ENCODE measurements around the gene ARID1B.

ARID1B gene
- 158 to 208 (median 187) reads per million in 3 donors for total RNA-seq

DNA sequence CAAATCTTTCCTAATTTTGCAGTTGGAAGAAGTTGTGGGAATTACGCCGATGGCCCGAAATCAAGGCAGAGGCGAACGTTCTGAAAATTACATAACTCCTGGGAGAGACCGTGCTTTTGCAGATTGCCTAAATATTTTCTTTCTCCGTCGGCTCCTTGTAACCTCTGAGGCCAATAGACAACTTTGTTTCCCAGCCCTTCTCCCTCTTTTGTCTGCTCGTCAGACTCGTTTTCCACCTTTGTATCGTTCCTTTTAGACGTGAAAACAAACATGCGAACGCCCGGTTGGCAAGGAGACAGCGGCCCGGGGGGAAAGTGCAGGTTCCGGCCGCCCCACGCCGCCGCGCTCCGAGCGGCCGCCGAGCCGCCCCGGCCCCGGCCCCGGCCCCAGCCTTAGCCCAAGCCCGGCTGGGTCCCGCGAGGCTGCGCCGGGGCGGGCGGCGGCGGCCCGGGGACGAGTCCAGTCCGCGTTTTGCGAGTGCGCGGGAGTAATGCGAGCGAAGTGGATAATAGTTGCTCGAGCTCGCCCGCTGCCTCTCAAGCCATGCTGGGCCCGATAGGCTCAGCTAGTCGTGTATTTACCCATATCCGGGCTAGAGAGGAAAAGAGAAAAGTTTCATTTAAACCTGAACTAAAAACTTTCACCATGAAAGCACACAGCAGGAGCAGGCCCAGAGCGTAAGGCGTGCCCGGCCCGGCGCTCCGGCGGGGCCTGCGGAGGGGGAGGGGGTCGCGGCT lies at the start of gene ARID1B:
Gene ARID1B, plus strand, starts transcription at position 539 of the 737 bp plus-strand sequence. CDS start 303 bp downstream, outside the sequence.
- H3K9me3 ChIP-seq (ENCODE audit: control insufficient read depth, low read length), result no peaks in the 10 kb centered on the region
- H3K27ac ChIP-seq (ENCODE audit: insufficient read depth, low read length, poor library complexity, severe bottlenecking), result peak within 1 kb of the TSS; percentile 86
- H3K4me1 ChIP-seq (ENCODE audit: control insufficient read depth, insufficient read depth, low read length, poor library complexity, severe bottlenecking), result no peaks in the 10 kb centered on the region
- peak; percentile 69 to 74 (median 73) for DNase-seq
- peak within 1 kb of the TSS; percentile 87 for H3K4me3 ChIP-seq (ENCODE audit: insufficient read depth, low read depth, low read length, poor library complexity, severe bottlenecking)
- no peaks in the 10 kb centered on the region for H3K36me3 ChIP-seq (ENCODE audit: control insufficient read depth, insufficient read depth, low read length)
- no peaks in the 10 kb centered on the region for H3K27me3 ChIP-seq (replicated peaks; ENCODE audit: control insufficient read depth, insufficient read depth, low read length, poor library complexity, severe bottlenecking)

DNA sequence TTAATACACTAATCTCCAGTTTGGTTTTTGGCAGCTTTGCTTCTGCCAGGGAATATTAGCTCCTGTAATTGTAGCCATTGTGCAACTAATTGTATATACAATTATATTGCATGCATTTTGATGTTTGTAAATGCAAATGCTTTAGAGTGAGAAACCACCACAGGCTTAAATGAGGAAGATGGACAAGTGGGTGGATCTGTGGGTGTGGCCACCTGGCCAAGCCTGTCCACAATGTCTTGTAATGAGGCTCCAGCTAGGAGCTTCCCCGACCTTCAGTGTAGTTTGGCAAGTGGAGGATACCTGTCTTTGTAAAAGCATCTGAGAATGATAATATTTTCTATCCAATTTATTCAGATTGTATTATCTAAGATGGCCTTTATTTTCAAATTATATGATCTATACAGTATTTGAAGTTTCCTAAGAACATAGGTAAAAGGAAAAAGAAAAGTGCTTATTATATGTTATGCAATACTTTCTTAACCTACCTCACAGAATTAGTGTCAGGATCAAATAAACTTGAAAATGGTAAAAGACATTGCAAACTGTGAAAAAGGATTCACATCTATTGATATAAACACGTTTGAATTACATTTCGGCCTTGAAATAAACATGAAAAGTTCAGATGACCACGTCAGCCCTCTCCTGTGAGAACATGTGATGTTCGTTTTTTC lies 49.3 kb upstream of the ARID1B start:
- no peaks in the 10 kb centered on the region for H3K36me3 ChIP-seq (ENCODE audit: control insufficient read depth, insufficient read depth, low read length)
- H3K4me1 ChIP-seq (ENCODE audit: control insufficient read depth, insufficient read depth, low read length, poor library complexity, severe bottlenecking), result no peaks in the 10 kb centered on the region
- H3K27ac ChIP-seq (ENCODE audit: insufficient read depth, low read length, poor library complexity, severe bottlenecking), result no peak overlapping the region
- no peaks in the 10 kb centered on the region for H3K9me3 ChIP-seq (ENCODE audit: control insufficient read depth, low read length)
- H3K27me3 ChIP-seq (replicated peaks; ENCODE audit: control insufficient read depth, insufficient read depth, low read length, poor library complexity, severe bottlenecking), result no peaks in the 10 kb centered on the region
- no peak overlapping the region for H3K4me3 ChIP-seq (ENCODE audit: insufficient read depth, low read depth, low read length, poor library complexity, severe bottlenecking)
- no peak for DNase-seq

DNA sequence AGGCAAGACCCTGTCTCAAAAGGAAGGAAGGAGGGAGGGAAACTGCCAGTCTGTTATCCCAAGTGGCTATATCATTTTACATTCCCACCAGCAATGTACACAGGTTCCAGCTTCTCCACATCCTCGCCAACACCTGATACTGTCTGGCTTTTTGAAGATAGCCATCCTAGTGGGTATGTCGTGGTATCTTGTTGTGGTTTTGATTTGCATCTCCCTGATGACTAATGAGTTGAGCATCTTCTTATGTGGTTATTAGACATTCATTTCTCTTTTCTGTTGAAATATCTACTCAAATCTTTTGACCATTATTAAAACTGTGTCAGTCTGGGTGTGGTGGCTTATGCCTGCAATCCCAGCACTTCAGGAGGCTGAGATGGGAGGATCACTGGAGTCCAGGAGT lies 47.9 kb upstream of the ARID1B start:
- H3K4me3 ChIP-seq (ENCODE audit: insufficient read depth, low read depth, low read length, poor library complexity, severe bottlenecking), result no peak overlapping the region
- H3K27ac ChIP-seq (ENCODE audit: insufficient read depth, low read length, poor library complexity, severe bottlenecking), result no peak overlapping the region
- no peaks in the 10 kb centered on the region for H3K27me3 ChIP-seq (replicated peaks; ENCODE audit: control insufficient read depth, insufficient read depth, low read length, poor library complexity, severe bottlenecking)
- no peaks in the 10 kb centered on the region for H3K36me3 ChIP-seq (ENCODE audit: control insufficient read depth, insufficient read depth, low read length)
- no peaks in the 10 kb centered on the region for H3K4me1 ChIP-seq (ENCODE audit: control insufficient read depth, insufficient read depth, low read length, poor library complexity, severe bottlenecking)
- DNase-seq, result no peak
- no peaks in the 10 kb centered on the region for H3K9me3 ChIP-seq (ENCODE audit: control insufficient read depth, low read length)

DNA sequence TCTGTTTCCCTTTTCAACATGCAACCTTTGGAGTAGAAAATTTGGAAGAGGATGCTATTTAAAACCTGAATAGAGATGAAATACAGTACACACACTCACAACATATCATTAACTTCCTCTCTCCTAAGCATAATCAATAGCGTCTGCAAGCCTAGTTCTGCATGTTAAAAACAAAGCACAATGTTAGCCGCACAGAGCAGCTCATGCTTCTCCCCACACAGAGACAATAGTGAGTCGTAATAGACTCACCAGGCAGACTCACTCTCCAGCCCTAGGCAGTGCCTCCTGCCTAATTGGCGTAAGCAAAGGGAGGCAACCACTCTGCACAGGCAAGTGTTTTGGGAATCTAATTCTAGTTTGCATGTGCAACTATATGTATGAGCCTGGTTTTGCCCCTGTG lies 45.8 kb upstream of the ARID1B start:
- Histone ChIP-seq H3K36me3 (ENCODE audit: control insufficient read depth, insufficient read depth, low read length) (no peaks in the 10 kb centered on the region), H3K27me3 (replicated peaks; ENCODE audit: control insufficient read depth, insufficient read depth, low read length, poor library complexity, severe bottlenecking) (no peaks in the 10 kb centered on the region), H3K4me1 (ENCODE audit: control insufficient read depth, insufficient read depth, low read length, poor library complexity, severe bottlenecking) (no peaks in the 10 kb centered on the region), H3K27ac (ENCODE audit: insufficient read depth, low read length, poor library complexity, severe bottlenecking) (no peak overlapping the region), H3K4me3 (ENCODE audit: insufficient read depth, low read depth, low read length, poor library complexity, severe bottlenecking) (no peak overlapping the region), H3K9me3 (ENCODE audit: control insufficient read depth, low read length) (no peaks in the 10 kb centered on the region)
- DNase-seq, result no peak

DNA sequence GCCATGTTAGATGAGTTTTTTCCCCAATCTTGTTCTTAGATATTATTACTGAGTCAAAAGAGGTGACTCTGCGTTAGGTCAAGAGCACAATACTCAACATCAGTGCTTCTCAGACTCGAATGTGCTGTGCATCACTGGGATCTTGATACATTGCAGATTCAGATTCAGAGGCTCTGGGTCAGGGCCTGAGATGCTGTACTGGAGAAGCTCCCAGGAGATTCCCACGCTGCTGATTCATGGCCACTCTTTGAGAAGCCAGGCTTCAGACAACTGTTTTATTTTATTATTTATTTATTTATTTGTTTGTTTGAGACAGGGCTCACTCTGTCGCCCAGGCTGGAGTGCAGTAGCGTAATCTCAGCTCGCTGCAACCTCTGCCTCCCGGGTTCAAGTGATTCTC lies 41.4 kb upstream of the ARID1B start:
- no peaks in the 10 kb centered on the region for H3K36me3 ChIP-seq (ENCODE audit: control insufficient read depth, insufficient read depth, low read length)
- H3K4me1 ChIP-seq (ENCODE audit: control insufficient read depth, insufficient read depth, low read length, poor library complexity, severe bottlenecking), result no peaks in the 10 kb centered on the region
- H3K9me3 ChIP-seq (ENCODE audit: control insufficient read depth, low read length), result no peaks in the 10 kb centered on the region
- no peak for DNase-seq
- H3K27me3 ChIP-seq (replicated peaks; ENCODE audit: control insufficient read depth, insufficient read depth, low read length, poor library complexity, severe bottlenecking), result no peaks in the 10 kb centered on the region
- H3K4me3 ChIP-seq (ENCODE audit: insufficient read depth, low read depth, low read length, poor library complexity, severe bottlenecking), result no peak overlapping the region
- no peak overlapping the region for H3K27ac ChIP-seq (ENCODE audit: insufficient read depth, low read length, poor library complexity, severe bottlenecking)

DNA sequence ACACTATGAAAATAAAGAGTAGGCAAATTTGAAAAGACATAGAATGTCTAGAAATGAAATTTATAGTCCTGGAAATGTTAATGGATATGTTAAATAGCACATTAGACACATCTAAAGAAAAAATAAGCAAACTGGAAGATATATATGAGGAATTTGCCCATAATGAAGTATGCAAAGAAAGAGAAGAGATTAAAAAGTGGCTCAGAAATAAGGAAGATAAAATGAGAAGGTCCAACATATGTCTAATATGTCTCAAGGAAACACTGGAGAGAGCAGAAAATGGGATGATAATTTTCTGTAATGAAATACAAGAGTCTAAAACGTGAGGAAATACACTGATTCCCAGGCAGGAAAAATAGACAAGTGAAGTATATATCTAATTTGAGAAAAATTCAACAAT lies 36.6 kb upstream of the ARID1B start:
- no peak for DNase-seq
- Histone ChIP-seq H3K4me3 (ENCODE audit: insufficient read depth, low read depth, low read length, poor library complexity, severe bottlenecking) (no peak overlapping the region), H3K27ac (ENCODE audit: insufficient read depth, low read length, poor library complexity, severe bottlenecking) (no peak overlapping the region), H3K4me1 (ENCODE audit: control insufficient read depth, insufficient read depth, low read length, poor library complexity, severe bottlenecking) (no peaks in the 10 kb centered on the region), H3K27me3 (replicated peaks; ENCODE audit: control insufficient read depth, insufficient read depth, low read length, poor library complexity, severe bottlenecking) (no peaks in the 10 kb centered on the region), H3K9me3 (ENCODE audit: control insufficient read depth, low read length) (no peaks in the 10 kb centered on the region), H3K36me3 (ENCODE audit: control insufficient read depth, insufficient read depth, low read length) (no peaks in the 10 kb centered on the region)

DNA sequence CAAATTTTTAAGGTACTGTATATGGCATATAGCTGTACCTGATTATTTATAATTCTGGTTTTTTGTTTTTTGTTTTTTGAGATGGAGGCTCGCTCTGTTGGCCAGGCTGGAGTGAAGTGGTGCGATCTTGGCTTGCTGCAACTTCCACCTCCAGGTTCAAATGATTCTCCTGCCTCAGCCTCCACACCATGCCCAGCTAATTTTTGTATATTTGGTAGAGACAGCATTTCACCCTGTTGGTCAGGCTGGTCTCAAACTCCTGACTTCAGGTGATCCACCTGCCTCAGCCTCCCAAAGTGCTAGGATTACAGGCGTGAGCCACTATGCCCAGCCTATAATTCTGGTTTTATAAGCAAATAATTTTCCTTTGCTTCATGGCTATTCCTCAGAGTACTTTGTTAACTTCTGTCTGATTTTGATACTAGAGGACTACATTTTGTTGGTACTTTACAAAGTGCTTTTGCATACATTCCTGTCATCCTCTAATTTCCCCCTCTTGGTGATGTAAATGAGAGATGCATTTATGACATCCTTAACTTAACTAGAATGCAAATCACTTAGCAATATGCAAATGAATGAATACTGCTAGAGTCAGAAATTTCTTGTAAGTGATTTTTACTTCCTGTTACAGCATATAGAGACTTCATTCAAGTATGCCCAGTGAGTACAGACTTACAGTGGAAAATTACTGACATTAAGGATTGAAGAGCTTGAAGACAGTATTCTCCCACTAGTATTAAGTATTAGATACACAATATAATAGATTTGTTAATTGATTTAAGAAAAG lies 35.7 kb upstream of the ARID1B start:
- DNase-seq, result no peak
- Histone ChIP-seq H3K9me3 (ENCODE audit: control insufficient read depth, low read length) (no peaks in the 10 kb centered on the region), H3K36me3 (ENCODE audit: control insufficient read depth, insufficient read depth, low read length) (no peaks in the 10 kb centered on the region), H3K4me1 (ENCODE audit: control insufficient read depth, insufficient read depth, low read length, poor library complexity, severe bottlenecking) (no peaks in the 10 kb centered on the region), H3K27me3 (replicated peaks; ENCODE audit: control insufficient read depth, insufficient read depth, low read length, poor library complexity, severe bottlenecking) (no peaks in the 10 kb centered on the region), H3K27ac (ENCODE audit: insufficient read depth, low read length, poor library complexity, severe bottlenecking) (no peak overlapping the region), H3K4me3 (ENCODE audit: insufficient read depth, low read depth, low read length, poor library complexity, severe bottlenecking) (no peak overlapping the region)

DNA sequence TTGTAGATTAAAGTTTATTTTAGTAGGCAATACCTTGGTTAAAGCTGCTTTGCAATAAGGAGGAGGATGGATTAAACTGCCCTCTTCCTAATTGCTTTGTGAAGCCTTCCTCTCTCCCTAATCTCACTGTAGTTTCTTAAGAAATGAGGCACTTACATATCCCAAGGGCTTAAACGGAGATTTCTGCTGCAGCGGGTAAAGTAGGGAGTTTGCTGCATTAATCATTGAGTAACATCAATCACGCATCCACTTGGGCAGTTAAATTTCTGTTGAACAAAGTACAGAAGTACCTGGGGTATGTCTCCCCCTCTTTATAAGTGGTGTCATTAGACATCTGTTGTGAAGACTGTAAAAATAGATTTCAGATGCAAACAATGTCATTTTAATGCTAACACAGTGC lies 29.5 kb upstream of the ARID1B start:
- H3K36me3 ChIP-seq (ENCODE audit: control insufficient read depth, insufficient read depth, low read length), result no peaks in the 10 kb centered on the region
- H3K4me1 ChIP-seq (ENCODE audit: control insufficient read depth, insufficient read depth, low read length, poor library complexity, severe bottlenecking), result no peaks in the 10 kb centered on the region
- no peak overlapping the region for H3K4me3 ChIP-seq (ENCODE audit: insufficient read depth, low read depth, low read length, poor library complexity, severe bottlenecking)
- H3K27me3 ChIP-seq (replicated peaks; ENCODE audit: control insufficient read depth, insufficient read depth, low read length, poor library complexity, severe bottlenecking), result no peaks in the 10 kb centered on the region
- no peaks in the 10 kb centered on the region for H3K9me3 ChIP-seq (ENCODE audit: control insufficient read depth, low read length)
- no peak overlapping the region for H3K27ac ChIP-seq (ENCODE audit: insufficient read depth, low read length, poor library complexity, severe bottlenecking)
- no peak for DNase-seq

DNA sequence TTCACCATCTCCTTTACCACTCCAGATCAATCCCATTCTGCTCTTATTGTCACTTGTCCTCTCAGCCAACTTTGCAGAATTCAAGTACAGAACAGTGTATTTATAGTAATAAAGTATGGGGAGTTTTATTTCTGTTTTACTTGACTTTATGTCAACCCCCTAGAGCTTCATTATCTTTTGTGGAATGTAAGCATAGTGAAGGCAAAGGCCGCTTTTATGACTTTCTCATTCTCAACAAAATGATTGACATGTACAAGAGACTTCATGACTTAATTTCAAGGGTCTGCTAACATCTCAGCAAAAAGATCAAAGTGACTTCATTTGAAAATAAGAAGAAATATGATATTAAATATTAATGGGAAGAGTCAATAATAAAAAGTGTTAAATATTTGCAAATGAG lies 28.7 kb upstream of the ARID1B start:
- Histone ChIP-seq H3K4me1 (ENCODE audit: control insufficient read depth, insufficient read depth, low read length, poor library complexity, severe bottlenecking) (no peaks in the 10 kb centered on the region), H3K4me3 (ENCODE audit: insufficient read depth, low read depth, low read length, poor library complexity, severe bottlenecking) (no peak overlapping the region), H3K9me3 (ENCODE audit: control insufficient read depth, low read length) (no peaks in the 10 kb centered on the region), H3K27ac (ENCODE audit: insufficient read depth, low read length, poor library complexity, severe bottlenecking) (no peak overlapping the region), H3K27me3 (replicated peaks; ENCODE audit: control insufficient read depth, insufficient read depth, low read length, poor library complexity, severe bottlenecking) (no peaks in the 10 kb centered on the region), H3K36me3 (ENCODE audit: control insufficient read depth, insufficient read depth, low read length) (no peaks in the 10 kb centered on the region)
- no peak for DNase-seq
